Astrocyte (in vitro differentiated cells and primary cell): ENCODE measurements around the gene OR11H6.
"Not testable (repeated sequence)": the region's sequence is repeated elsewhere in the genome, so short reads cannot be mapped to it uniquely, and the experiment has no call there.

Source experiments
- EZH2 ChIP-seq: IDR thresholded peaks from 2 replicates; pipeline ENCODE4 v1.6.1; 2012; ENCODE audit warnings: mild to moderate bottlenecking, low read length, inconsistent platforms; ENCODE audit not compliant: insufficient read depth
- TF ChIP-seq, protein P1 (sequence below): IDR thresholded peaks from 2 replicates; pipeline ENCODE4 v1.5.1; 2011; ENCODE audit warnings: low read depth, mild to moderate bottlenecking, inconsistent platforms, low read length, moderate library complexity; ENCODE audit not compliant: insufficient read depth

- TF ChIP-seq, protein P1, sequence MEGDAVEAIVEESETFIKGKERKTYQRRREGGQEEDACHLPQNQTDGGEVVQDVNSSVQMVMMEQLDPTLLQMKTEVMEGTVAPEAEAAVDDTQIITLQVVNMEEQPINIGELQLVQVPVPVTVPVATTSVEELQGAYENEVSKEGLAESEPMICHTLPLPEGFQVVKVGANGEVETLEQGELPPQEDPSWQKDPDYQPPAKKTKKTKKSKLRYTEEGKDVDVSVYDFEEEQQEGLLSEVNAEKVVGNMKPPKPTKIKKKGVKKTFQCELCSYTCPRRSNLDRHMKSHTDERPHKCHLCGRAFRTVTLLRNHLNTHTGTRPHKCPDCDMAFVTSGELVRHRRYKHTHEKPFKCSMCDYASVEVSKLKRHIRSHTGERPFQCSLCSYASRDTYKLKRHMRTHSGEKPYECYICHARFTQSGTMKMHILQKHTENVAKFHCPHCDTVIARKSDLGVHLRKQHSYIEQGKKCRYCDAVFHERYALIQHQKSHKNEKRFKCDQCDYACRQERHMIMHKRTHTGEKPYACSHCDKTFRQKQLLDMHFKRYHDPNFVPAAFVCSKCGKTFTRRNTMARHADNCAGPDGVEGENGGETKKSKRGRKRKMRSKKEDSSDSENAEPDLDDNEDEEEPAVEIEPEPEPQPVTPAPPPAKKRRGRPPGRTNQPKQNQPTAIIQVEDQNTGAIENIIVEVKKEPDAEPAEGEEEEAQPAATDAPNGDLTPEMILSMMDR, result not testable (repeated sequence)
- TF ChIP-seq EZH2, result not testable (repeated sequence)
These were observed 40.9 kb downstream of the OR11H6 start for GRCh38 chr14:20264361-20264760.
